Pulmonary artery endothelial cell (primary cell): ENCODE measurements around the gene SPRR2E. TPM values are rescaled to one million over a fixed set of nuclear protein-coding genes. Genes with fewer than 3 reads are reported as not detected.
"Not testable (repeated sequence)": the region's sequence is repeated elsewhere in the genome, so short reads cannot be mapped to it uniquely, and the experiment has no call there.

Source experiments
- DNase-seq: peaks from one replicate; pipeline ENCODE4 v3.0.0-alpha.2; 2011; ENCODE audit warnings: low read depth, low spot score
- total RNA-seq: library from RNA; depleted of rRNA; stranded (reverse); fragments of >200 nt; gene quantifications from 2 replicates; pipeline ENCODE4 v1.2.3, GENCODE V29; 2014

Gene SPRR2E
- not detected in 2 replicates for total RNA-seq

DNA sequence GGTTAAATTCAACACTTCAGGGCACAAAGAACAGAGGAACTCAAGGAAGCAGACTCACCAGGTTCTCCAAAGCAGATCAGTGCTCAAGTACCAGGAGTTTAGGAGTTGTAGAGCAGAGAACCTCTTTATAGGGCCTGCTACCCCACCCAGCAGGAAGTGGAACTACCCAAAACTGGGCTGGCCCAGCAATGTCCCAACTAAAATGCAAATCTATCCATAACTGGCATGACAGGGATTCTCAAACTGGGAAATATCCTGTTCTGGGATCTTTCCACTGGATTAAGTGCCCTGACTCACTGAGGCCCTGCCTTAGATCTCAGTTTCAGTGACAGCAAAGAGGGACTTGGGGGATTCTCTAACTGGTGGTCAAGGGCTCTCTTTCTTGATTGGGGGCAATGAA lies at the start of gene SPRR2E:
Gene SPRR2E (minus strand): TSS at position 101 of the 400 bp plus-strand sequence. CDS start 775 bp downstream, outside the sequence.
- DNase-seq, result no peak

DNA sequence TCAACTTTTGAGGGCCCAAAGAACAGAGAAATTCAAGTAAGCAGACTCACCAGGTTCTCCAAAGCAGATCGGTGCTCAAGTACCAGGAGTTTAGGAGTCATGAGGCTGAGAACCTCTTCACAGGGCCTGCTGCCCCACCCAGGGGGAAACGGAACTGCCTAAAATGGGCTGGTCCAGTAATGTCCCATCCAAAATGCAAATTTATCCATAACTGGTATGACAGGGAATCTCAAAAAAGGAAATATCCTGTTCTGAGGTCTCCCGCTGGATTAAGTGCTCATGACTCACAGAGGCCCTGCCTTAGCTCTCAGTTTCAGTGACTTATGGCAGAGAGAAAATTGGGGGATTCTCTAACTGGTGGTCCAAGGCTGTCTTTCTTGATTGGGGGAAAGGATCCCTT lies 47.1 kb upstream of the SPRR2E start:
- no peak for DNase-seq

DNA sequence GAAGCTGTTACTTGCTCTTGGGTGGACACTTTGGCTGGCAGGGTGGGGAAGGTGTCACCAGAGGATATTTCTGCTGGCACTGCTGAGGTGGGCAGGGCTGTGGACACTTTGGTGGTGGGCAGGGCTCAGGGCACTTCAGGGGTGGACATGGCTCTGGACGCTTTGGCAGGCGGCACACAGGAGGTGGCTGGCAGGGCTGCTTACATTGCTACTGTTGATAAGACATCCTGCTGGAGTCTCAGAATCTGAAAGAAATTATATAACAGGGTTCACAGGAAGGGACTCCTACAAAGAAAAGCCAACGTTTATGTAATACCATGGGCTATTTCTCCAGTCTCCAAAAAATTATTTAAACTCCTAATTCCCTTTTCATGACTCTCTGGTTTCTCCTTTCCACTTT lies 46.2 kb upstream of the SPRR2E start:
- no peak for DNase-seq

DNA sequence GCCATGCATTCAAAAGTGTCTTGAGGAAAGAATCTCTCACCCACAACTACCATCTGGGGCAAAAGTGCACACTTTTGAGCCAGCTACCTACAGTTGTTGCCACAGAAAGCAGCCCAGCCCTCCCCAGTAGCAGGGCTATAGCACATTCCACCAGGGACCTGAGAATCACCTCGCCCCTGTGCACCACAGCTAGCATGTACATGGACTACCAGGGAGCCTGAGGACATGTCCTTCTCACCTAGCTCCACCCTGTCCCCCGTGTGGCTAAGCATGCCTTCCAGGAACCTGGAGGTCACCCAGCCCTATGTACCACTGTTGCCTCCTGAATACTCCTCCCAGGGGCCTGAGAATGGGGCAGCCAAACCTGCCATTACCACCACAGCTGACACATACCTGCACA lies 39.4 kb upstream of the SPRR2E start:
- no peak for DNase-seq

DNA sequence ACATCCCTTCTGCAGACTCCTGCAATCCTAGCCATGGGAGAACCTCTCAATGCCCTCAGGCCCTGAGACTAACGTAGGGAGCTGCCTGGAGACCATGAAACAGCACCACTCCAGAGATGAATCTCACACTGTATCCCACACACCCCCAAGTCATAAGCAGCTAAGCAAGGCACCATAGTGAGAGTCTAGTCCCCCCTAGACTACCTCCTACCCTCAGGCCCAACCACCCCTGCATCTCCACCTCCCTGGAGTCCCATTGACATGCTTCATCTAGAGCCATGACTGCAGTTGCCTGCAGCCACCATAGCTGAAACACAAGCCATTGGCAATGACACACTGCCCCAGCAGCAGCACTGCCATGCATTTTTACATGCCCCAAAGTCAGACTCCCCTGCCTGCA lies 38.9 kb upstream of the SPRR2E start:
- no peak for DNase-seq

DNA sequence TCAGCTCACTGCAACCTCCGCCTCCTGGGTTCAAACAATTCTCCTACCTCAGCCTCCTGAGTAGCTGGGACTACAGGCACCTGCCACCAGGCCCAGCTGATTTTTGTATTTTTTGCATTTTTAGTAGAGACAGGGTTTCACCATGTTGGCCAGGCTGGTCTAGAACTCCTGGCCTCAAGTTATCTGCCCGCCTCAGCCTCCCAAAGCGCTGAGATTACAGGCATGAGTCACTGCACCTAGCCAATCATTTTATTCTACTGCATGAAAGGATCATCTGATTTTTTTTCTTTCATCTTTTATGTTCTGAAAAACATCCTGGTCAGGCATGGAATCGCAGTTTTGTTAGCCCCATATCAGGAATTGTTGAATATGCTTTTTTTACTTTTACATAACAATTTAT lies 34.4 kb upstream of the SPRR2E start:
- not testable (repeated sequence) for DNase-seq

DNA sequence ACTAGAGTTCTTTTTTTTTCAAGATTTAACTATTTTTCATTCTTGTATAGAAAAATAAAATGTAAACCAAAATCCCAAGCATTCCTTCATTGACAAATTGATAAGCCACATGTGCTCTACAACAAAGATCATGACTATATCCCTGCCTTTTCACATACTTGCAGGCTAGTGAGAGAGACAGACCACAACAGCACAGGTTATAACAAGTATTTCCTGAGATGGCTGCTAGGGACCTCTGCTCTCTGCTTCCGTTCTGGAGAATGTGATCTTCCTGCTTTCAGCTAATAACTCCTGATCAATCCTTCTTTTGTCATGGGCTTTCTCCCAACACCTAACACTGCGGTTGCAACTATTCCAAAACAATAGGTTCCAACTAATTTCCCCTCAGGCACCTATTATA lies 33.0 kb upstream of the SPRR2E start:
- no peak for DNase-seq

DNA sequence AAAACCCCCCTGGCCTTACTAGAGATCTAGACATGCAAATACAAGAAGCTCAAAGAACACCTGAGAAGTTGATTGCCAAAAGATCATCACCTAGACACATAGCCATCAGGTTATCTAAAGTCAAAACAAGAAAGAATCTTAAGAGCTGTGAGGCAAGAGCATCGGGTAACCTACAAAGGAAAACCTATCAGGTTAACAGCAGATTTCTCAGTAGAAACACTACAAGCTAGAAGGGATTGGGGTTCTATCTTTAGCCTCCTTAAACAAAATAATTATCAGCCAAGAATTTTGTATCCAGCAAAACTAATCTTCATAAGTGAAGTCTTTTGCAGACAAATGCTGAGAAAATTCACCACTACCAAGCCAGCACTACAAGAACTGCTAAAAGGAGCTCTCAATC lies 31.2 kb upstream of the SPRR2E start:
- DNase-seq, result no peak

DNA sequence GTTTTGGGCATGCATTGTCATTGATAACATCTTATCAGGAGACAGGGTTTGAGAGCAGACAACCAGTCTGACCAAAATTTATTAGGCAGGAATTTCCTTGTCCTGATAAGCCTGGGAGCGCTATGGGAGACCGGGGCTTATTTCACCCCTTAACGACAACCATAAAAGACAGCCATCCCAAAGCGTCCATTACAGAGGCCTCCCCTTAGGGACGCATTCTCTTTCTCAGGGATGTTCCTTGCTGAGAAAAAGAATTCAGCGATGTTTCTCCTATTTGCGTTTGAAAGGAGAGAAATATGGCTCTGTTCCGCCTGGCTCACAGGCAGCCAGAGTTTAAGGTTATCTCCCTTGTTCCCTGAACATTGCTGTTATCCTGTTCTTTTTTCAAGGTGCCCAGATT lies 29.5 kb upstream of the SPRR2E start:
- DNase-seq, result not testable (repeated sequence)

DNA sequence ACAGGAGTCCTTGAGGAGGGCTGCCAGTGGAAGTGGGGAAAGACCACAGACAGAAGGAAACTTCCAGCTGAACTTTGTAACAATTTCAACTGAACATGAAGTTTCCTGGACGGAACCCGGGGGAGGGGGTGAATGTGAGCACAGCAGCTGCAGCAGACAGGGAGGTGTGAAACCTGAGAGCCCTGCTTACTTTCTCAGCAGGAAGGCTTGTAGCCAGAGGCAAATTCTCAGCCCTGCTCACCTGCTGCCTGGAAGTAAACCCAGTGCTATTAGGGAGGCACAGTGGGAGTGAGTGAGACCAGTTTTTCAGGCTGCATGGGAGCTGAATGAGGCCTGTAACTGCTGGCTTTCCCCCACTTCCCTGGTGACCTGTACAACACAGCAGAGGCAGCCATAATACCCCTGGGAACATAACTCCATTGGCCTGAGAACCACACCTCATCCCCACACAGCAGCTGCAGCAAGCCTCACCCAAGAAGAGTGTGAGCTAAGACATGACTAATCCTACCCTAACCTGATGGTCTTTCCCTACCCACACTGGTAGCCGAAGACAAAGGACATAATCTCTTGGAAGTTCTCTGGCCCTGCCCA lies 28.6 kb upstream of the SPRR2E start:
- no peak for DNase-seq

DNA sequence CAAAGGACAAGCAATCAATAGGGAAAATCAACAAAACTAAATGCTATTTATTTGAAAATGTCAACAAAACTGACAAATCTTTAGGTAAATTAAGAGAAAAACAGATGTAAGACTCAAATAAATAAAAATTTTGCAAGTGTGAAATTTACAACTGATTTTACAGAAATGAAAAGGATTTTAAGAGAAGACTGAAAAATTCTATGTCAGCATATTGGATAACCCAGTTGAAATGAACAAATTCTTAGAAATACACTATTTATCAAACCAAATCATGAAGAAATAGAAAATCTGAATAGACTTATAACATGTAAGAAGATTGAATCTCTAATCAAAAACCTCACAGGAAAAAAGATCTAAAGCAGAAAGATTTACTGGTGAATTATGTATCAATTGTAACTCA lies 26.6 kb upstream of the SPRR2E start:
- DNase-seq, result no peak

DNA sequence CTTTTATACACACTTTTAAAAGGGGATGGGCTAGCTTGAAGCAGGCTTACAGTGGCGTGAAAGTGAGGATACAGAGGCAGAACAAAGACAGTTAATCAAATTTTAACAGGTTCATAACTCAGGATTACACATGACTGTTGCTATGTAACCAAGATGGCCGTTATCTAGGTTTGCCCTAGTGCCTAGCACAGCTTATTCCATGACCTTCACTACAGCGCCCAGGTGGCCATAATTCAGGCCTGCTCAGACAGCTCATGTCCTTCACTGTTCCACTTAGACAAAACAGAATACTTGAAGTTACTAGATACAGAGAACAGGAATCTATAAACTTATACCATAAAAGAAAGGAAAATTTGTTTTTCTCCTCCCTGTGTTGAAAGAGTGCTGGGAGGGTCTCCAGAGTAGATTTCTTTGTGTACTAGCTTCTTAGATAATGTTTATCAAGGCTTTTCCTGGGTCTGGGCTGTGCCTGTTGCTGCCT lies 25.2 kb upstream of the SPRR2E start:
- no peak for DNase-seq

DNA sequence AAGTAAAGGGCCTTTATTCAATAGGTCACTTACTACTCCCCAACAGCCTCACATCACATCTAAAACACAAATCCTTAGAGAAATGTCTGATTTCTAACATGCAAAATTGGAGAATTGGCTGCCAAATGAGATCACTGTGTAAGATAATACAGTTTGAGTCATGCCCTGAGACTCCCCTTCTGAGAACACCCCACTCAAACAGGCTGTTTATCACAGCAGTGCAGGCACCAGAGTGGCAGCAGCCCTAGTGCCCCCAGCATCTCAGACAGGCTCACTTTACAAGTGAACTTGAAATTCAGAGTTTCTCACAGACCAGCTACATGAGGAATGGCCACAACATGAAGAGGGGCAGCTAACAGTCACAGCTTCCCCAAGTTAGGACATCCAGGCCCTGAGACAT lies 20.9 kb upstream of the SPRR2E start:
- not testable (repeated sequence) for DNase-seq

DNA sequence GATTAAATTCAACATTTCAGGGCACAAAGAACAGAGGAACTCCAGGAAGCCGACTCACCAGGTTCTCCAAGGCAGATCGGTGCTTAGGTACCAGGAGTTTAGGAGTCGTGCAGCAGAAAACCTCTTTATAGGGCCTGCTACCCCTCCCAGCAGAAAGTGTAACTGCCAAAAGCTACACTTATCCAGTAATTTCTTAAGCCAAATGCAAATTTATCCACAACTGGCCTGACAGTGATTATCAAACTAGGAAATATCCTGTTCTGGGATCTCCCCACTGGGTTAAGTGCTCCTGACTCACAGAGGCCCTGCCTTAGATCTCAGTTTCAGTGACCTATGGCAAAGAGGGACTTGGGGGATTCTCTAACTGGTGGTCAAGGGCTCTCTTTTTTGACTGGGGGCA lies 19.1 kb upstream of the SPRR2E start, which contains the start of gene SPRR2F:
Gene SPRR2F (minus strand): TSS at position 101 of the 400 bp plus-strand sequence. CDS start 783 bp downstream, outside the sequence.
- DNase-seq, result no peak

DNA sequence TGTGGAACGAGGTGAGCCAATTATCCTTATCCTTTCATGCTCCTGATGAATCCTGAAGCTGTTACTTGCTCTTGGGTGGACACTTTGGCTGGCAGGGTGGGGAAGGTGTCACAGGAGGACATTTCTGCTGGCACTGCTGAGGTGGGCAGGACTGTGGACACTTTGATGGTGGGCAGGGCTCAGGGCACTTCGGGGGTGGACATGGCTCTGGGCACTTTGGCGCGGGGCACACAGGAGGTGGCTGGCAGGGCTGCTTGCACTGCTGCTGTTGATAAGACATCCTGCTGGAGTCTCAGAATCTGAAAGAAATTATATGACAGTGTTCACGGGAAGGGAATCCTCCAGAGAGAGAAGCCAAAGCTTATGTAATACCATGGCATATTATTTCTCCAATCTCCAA lies 18.1 kb upstream of the SPRR2E start:
- not testable (repeated sequence) for DNase-seq

DNA sequence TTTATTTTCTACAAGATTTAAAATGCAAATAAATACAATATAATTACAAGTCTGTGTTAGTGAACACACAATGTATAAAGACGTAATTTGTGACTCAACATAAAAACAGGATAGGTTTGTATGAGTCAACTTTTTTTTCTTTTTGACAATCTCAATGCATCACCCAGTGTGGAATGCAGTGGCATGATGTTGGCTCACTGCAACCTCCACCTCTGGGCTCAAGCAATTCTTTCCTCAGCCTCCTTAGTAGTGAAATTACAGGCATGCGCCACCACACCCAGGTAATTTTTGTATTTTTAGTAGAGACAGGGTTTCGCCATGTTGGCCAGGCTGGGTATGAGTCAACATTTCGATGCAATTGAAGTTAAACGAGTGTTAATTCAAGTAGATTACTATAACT lies 5.9 kb upstream of the SPRR2E start:
- no peak for DNase-seq

DNA sequence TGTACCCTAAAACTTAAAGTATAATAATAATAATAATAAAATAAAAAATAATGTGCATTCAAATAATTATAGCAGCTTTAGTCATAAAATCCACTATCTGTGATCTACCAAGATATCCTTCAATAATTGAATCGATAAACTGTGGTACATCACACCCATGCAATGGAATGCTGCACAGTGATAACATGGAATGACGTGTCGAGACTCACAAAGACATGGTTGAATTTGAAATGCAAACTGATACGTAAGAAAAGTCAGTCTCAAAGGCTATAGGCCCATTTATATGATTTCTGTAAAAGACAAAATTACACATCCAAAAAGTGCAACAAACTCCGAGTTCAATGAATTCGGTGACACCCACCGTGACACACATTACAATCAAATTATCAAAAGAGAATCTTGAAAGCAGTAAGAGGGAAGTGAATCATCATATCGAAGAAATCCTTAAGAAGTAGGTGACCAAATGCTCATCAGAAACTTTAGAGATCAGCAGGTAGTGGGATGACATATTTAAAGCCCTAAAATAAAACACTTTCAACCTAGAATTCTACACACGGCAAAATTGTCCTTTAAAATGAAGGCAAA lies 5.2 kb upstream of the SPRR2E start:
- DNase-seq, result no peak

DNA sequence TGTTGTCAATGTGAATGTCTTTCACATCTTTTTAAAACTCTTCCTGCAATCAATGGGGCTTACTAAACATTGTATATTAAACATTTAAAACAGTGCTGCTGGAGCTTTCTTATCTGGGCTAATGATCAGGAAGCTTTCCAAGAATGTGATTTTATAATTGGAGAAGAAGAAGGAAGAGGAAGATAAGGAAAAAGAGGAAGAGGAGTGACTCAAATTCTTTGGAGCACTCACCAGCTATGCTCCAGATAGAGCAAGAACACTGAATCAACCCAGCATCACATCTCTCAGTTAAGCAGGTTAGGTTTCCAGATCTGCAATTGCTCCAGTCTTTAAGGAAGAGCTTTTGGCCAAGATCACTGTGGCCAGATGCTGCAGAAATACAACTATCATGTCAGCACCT lies 1.4 kb upstream of the SPRR2E start:
- no peak for DNase-seq

DNA sequence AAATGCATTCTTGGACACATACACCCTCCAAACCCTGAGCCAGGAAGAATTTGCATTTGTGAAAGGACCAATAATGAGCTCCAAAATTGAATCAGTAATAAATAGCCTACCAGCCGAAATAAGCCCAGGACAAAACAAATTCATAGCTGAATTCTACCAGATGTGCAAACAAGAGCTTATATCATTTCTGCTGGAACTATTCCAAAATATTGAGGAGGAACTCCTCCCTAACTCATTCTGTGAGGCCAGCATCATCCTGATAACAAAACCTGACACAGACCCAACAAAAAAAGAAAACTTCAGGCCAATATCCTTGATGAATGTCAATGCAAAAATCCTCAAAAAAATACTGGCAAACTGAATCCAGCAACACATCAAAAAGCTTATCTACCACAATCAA lies 6.7 kb downstream of the SPRR2E start:
- no peak for DNase-seq

DNA sequence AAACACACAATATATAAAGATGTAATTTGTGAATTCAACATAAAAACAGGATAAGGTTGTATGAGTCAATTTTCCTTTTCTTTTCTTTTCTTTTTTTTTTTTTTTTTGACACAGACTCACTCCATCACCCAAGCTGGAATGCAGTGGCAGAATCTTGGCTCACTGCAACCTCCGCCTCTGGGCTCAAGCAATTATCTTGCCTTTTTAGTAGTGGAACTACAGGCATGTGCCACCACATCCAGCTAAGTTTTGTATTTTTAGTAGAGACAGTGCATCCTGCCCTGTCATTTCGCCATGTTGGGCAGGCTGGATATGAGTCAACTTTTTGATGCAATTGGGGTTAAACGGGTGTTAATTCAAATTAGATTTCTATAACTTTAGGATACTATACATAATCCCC lies 12.6 kb downstream of the SPRR2E start:
- DNase-seq, result no peak

DNA sequence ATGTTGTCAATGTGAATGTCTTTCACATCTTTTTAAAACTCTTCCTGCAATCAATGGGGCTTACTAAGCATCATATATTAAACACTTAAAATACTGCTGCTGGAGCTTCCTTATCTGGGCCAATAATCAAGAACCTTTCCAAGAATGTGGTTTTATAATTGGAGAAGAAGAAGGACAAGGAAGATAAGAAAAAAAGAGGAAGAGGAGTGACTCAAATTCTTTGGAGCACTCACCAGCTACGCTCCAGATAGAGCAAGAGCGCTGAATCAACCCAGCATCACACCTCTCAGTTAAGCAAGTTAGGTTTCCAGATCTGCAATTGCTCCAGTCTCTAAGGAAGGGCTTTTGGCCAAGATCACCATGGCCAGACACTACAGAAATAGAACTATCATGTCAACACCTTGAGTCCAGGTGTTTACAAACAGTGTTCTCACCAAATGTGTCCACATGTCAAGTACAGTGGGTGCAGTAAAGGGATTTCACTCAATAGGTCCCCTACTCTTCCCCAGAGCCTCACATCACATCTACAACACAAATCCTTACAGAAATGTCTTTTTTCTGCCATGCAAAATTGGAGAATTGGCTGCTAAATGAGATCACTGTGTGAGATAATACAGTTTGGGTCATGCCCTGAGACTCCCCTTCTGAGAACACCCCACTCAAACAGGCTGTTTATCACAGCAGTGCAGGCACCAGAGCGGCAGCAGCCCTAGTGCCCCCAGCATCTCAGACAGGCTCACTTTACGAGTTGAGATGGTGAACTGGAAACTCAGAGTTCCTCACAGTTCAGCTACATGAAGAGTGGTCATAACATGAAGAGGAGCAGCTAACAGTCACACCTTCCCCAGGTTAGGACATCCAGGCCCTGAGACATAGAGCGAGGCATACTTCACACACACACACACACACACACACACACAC lies 21.3 kb downstream of the SPRR2E start:
- no peak for DNase-seq

DNA sequence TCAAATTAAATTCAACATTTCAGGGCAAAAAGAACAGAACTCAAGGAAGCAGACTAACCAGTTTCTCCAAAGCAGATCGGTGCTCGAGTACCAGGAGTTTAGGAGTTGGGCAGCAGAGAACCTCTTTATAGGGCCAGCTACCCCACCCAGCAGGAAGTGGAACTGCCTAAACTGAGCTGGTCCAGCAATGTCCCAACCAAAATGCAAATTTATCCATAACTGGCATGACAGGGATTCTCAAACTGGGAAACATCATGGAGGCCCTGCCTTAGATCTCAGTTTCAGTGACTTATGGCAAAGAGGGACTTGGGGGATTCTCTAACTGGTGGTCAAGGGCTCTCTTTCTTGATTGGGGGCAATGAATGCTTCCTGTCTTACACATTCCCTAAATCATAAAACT lies 22.8 kb downstream of the SPRR2E start, which contains the start of gene SPRR2B:
Gene SPRR2B (minus strand): TSS at position 101 of the 400 bp plus-strand sequence. CDS start 772 bp downstream, outside the sequence.
- DNase-seq, result no peak
